ENCODE data around the gene ANXA5.
"Not testable (repeated sequence)": the region's sequence is repeated elsewhere in the genome, so short reads cannot be mapped to it uniquely, and the experiment has no call there.

The ANXA5 gene

GRCh38 chr4:121676345-121677075, 20.3 kb downstream of the ANXA5 start:
- no peak for DNase-seq

GRCh38 chr4:121675715-121676114, 21.1 kb downstream of the ANXA5 start:
- no peak for DNase-seq

- no peak for DNase-seq
Measured at GRCh38 chr4:121674696-121675095, 22.1 kb downstream of the ANXA5 start.

- DNase-seq = no peak
Measured at GRCh38 chr4:121674191-121674590, 22.6 kb downstream of the ANXA5 start.

- DNase-seq = no peak
Measured at GRCh38 chr4:121669163-121669550, 27.6 kb downstream of the ANXA5 start.

- DNase-seq = no peak
Measured at GRCh38 chr4:121668368-121669162, 28.2 kb downstream of the ANXA5 start.

- DNase-seq = no peak
Measured at GRCh38 chr4:121666091-121666679, 30.6 kb downstream of the ANXA5 start.

- DNase-seq = no peak
Measured at GRCh38 chr4:121665371-121665770, 31.4 kb downstream of the ANXA5 start.

- DNase-seq = no peak
Measured at GRCh38 chr4:121662225-121662624, 34.6 kb downstream of the ANXA5 start.

GRCh38 chr4:121660175-121660933, 36.4 kb downstream of the ANXA5 start:
- not testable (repeated sequence) for DNase-seq

GRCh38 chr4:121658125-121658524, 38.7 kb downstream of the ANXA5 start:
- DNase-seq = no peak

GRCh38 chr4:121656269-121656641, 40.5 kb downstream of the ANXA5 start:
- DNase-seq = no peak

- DNase-seq = no peak
Measured at GRCh38 chr4:121655320-121656268, 41.2 kb downstream of the ANXA5 start.

GRCh38 chr4:121654738-121655137, 42.0 kb downstream of the ANXA5 start:
- no peak for DNase-seq

GRCh38 chr4:121653986-121654385, 42.8 kb downstream of the ANXA5 start:
- DNase-seq = no peak

GRCh38 chr4:121653214-121653613, 43.6 kb downstream of the ANXA5 start:
- DNase-seq = no peak

- DNase-seq = no peak
Measured at GRCh38 chr4:121651597-121651996, 45.2 kb downstream of the ANXA5 start.

- DNase-seq = no peak
Measured at GRCh38 chr4:121650741-121651140, 46.0 kb downstream of the ANXA5 start.

- no peak for DNase-seq
Measured at GRCh38 chr4:121648516-121648915, 48.3 kb downstream of the ANXA5 start.

GRCh38 chr4:121642876-121643585, 53.7 kb downstream of the ANXA5 start:
- DNase-seq = no peak

GRCh38 chr4:121642292-121642691, 54.5 kb downstream of the ANXA5 start:
- DNase-seq = no peak

Data from DMS79 (cell line).